ENCODE results near the gene CDH3. TPM values are rescaled to one million over a fixed set of nuclear protein-coding genes. Genes with fewer than 3 reads are reported as not detected.
A peak's percentile ranks its signal among the peaks of the same experiment; 100 is the strongest.

Gene CDH3
- total and polyA plus RNA-seq, 8 donors: 0.30 to 5.2 (median 1.2) TPM

GRCh38 chr16:68731637-68732036 lies 86.5 kb downstream of the CDH3 start:
- no peaks in the 10 kb centered on the region for H3K36me3 ChIP-seq
- 11 to 29% methylated on average over 3 of the region's 3 CpGs for WGBS, 2 donors
- no peak for ATAC-seq
- no peaks in the 10 kb centered on the region for H3K9me3 ChIP-seq
- no peaks in the 10 kb centered on the region for H3K27me3 ChIP-seq
- no peak overlapping the region for H3K4me3 ChIP-seq
- no peak for FAIRE-seq
- H3K4me1 ChIP-seq: peaks cover 7 to 11% (median 9%) of the 10 kb centered on the region in 3 donors
- TF ChIP-seq CTCF (IDR thresholded peaks at IDR 0.05): no peak
- peak overlapping the region; percentile 19 to 85 (median 68) for H3K27ac ChIP-seq
- intact Hi-C loops (cut with DNase I): no loop called here
- DNase-seq: no peak

- ATAC-seq (peak; percentile 84 to 95 (median 92)), FAIRE-seq (no peak), DNase-seq (peak; percentile 83 to 94 (median 88))
- intact Hi-C loops (cut with DNase I): no loop called here
- no peaks in the 10 kb centered on the region for H3K27me3 ChIP-seq
- H3K4me1 ChIP-seq: peaks cover 7 to 11% (median 9%) of the 10 kb centered on the region in 3 donors
- H3K9me3 ChIP-seq: no peaks in the 10 kb centered on the region
- H3K27ac ChIP-seq: peak overlapping the region; percentile 19 to 85 (median 68)
- H3K4me3 ChIP-seq: no peak overlapping the region
- 10 to 13% methylated on average over 8 of the region's 8 CpGs for WGBS, 2 donors
- no peak for TF ChIP-seq CTCF (IDR thresholded peaks at IDR 0.05)
- H3K36me3 ChIP-seq: no peaks in the 10 kb centered on the region
These were observed 87.1 kb downstream of the CDH3 start for GRCh38 chr16:68732042-68732680.

GRCh38 chr16:68732741-68733399 lies 87.8 kb downstream of the CDH3 start:
- H3K36me3 ChIP-seq: no peaks in the 10 kb centered on the region
- WGBS, 2 donors: 48 to 51% methylated on average over 4 of the region's 4 CpGs
- no peaks in the 10 kb centered on the region for H3K9me3 ChIP-seq
- no peaks in the 10 kb centered on the region for H3K27me3 ChIP-seq
- no peak for DNase-seq
- no peak for TF ChIP-seq CTCF (IDR thresholded peaks at IDR 0.05)
- intact Hi-C loops (cut with DNase I): no loop called here
- no peak overlapping the region for H3K4me3 ChIP-seq
- H3K27ac ChIP-seq: peak overlapping the region; percentile 19 to 85 (median 68)
- FAIRE-seq: no peak
- peaks cover 7 to 11% (median 9%) of the 10 kb centered on the region in 3 donors for H3K4me1 ChIP-seq
- no peak for ATAC-seq

GRCh38 chr16:68733570-68733969 lies 88.5 kb downstream of the CDH3 start:
- peaks cover 7 to 11% (median 9%) of the 10 kb centered on the region in 3 donors for H3K4me1 ChIP-seq
- H3K27ac ChIP-seq: no peak overlapping the region
- no peak for DNase-seq
- intact Hi-C loops (cut with DNase I): no loop called here
- no peak for ATAC-seq
- H3K36me3 ChIP-seq: no peaks in the 10 kb centered on the region
- TF ChIP-seq CTCF (IDR thresholded peaks at IDR 0.05): no peak
- no peak overlapping the region for H3K4me3 ChIP-seq
- FAIRE-seq: no peak
- H3K27me3 ChIP-seq: no peaks in the 10 kb centered on the region
- whole genome bisulfite sequencing, 2 donors: 92 to 93% methylated on average over 9 of the region's 9 CpGs
- no peaks in the 10 kb centered on the region for H3K9me3 ChIP-seq

GRCh38 chr16:68734782-68735181 lies 89.7 kb downstream of the CDH3 start:
- no peak for TF ChIP-seq CTCF (IDR thresholded peaks at IDR 0.05)
- Histone ChIP-seq H3K27me3 (no peaks in the 10 kb centered on the region), H3K4me1 (peaks cover 9 to 18% (median 15%) of the 10 kb centered on the region in 3 donors), H3K9me3 (no peaks in the 10 kb centered on the region), H3K27ac (no peak overlapping the region), H3K36me3 (no peaks in the 10 kb centered on the region), H3K4me3 (no peak overlapping the region)
- ATAC-seq (no peak), DNase-seq (no peak), FAIRE-seq (no peak)
- intact Hi-C loops (cut with DNase I): no loop called here
- 97 to 98% methylated on average over 2 of the region's 2 CpGs for WGBS, 2 donors
